Adipocyte (in vitro differentiated cells): ENCODE measurements around the gene PAQR8.

ENCODE experiments used
- DNase-seq: peaks from one replicate; pipeline ENCODE4 v3.0.0-alpha.2; 2015; ENCODE audit warnings: low read depth
- H3K27me3 ChIP-seq: replicated peaks from 2 replicates; pipeline ENCODE4 v1.7.0; 2013; ENCODE audit warnings: mild to moderate bottlenecking, low read length, moderate library complexity; ENCODE audit not compliant: control insufficient read depth, insufficient read depth
- H3K36me3 ChIP-seq: 2 replicates; pipeline ENCODE4 v1.7.0; 2013; ENCODE audit warnings: low read length, mild to moderate bottlenecking, moderate library complexity; ENCODE audit not compliant: control insufficient read depth, insufficient read depth, severe bottlenecking
- H3K4me1 ChIP-seq: 2 replicates; pipeline ENCODE4 v1.7.0; 2013; ENCODE audit warnings: mild to moderate bottlenecking, low read length, moderate library complexity; ENCODE audit not compliant: control insufficient read depth, insufficient read depth
- H3K4me3 ChIP-seq: 2 replicates; pipeline ENCODE4 v1.7.0; 2013; ENCODE audit warnings: mild to moderate bottlenecking, low read length, moderate library complexity
- H3K9ac ChIP-seq: 2 replicates; pipeline ENCODE4 v1.7.0; 2013; ENCODE audit warnings: mild to moderate bottlenecking, low read length, moderate library complexity
- H3K9me3 ChIP-seq: 2 replicates; pipeline ENCODE4 v1.7.0; 2013; ENCODE audit warnings: mild to moderate bottlenecking, low read length, moderate library complexity; ENCODE audit not compliant: control insufficient read depth

Gene PAQR8

DNA sequence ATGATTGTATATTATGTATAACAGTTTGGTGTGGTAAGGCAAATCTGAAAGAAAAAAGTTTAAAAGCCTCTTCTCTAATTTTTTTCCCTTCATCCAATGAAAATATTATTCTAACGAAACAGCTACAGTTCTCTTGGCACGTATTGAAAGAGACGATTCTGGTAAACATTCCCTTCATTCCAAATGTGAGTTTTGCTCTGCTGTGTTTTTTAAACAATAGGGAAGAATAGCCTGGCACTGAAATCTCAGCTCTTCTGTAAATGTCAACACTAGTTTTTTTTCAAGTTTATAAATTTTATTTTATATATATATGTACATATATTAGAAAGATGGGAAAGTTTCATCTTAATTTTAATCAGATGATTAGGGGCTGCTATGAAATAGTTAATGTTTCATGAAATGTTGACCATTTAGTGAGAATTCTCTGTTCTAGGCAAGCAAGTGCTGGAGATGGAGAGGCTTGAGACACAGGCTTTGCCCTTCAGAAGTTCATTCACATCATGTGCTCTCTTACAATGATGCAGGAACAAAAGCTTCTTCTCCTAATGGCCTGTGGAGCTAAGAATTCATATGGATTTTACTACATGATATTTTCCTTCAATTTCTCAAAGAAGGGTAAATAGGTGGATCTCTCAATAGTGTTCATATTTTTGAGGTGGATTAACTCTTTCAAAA is 4.1 kb downstream of the PAQR8 start:
- no peak overlapping the region for H3K4me3 ChIP-seq
- H3K9me3 ChIP-seq, result no peaks in the 10 kb centered on the region
- H3K4me1 ChIP-seq, result peaks cover 5% of the 10 kb centered on the region
- H3K27me3 ChIP-seq, result no peaks in the 10 kb centered on the region
- no peaks in the 10 kb centered on the region for H3K36me3 ChIP-seq
- DNase-seq, result peak; percentile 32
- no peak overlapping the region for H3K9ac ChIP-seq

DNA sequence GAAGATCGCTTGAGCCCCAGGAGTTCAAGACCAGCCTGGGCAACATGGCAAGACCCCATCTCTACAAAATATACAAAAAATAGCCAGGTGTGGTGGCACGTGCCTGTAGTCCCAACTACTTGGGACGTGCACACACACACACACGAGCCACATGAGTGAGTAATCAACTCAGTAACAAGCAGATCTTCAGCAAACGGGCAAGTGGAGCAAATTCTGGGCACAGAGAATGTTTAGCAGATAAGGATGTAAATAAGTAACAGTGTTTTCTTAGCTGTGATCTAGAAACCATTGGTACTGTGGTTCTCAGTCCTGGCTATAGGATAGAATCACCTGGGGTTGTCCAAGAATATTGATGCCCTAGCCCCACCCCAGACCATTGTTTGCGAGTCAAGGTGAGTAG is 6.1 kb downstream of the PAQR8 start:
- H3K4me3 ChIP-seq, result no peak overlapping the region
- H3K27me3 ChIP-seq, result no peaks in the 10 kb centered on the region
- no peaks in the 10 kb centered on the region for H3K4me1 ChIP-seq
- DNase-seq, result no peak
- no peaks in the 10 kb centered on the region for H3K36me3 ChIP-seq
- H3K9ac ChIP-seq, result no peak overlapping the region
- H3K9me3 ChIP-seq, result no peaks in the 10 kb centered on the region

DNA sequence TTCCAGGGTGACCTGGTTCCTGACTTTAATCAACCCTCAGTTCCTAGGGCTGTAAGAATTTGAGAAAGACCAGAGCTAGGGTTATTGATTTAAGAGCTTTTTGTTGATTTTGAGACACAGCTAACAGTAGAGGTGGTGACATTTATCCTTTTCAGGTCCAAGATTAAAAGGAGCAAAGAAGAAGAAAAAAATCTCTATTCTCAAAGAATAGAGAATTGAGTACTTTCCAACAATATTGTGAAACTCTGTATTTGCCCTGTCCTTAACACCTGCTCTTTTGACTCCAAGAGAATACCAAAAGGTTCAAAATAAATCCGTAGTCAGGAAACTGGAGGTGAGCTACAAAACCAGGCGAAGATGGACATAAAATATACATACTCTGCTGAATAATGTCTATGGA is 7.3 kb downstream of the PAQR8 start:
- H3K9me3 ChIP-seq, result no peaks in the 10 kb centered on the region
- H3K9ac ChIP-seq, result no peak overlapping the region
- H3K36me3 ChIP-seq, result no peaks in the 10 kb centered on the region
- no peak overlapping the region for H3K4me3 ChIP-seq
- no peaks in the 10 kb centered on the region for H3K27me3 ChIP-seq
- no peak for DNase-seq
- H3K4me1 ChIP-seq, result no peaks in the 10 kb centered on the region

DNA sequence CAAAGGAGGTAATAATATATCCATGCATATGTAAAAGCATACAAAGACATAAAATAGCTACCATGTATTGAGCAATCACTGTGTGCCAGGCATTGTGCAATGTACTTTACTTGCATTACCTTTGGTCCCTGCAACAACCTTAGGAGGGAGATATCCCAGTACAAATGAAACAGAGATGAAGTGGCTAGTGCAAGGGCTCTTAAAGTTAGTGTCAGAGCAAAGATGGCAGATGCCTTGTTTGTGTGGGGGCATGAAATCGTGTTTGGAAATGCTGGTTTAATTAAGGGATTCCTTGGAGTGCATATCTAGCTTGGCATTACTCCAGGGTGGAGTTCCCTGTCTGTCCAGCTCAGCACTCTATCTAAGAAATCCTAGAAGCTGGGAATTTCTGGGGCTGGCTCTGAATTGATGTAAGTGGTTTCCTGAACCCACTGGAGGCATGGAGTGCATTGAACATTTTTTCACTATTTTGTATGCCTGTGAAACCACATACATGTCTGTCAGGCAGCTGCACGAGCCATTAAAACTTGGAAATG is 9.8 kb downstream of the PAQR8 start:
- no peaks in the 10 kb centered on the region for H3K4me1 ChIP-seq
- no peak for DNase-seq
- H3K27me3 ChIP-seq, result no peaks in the 10 kb centered on the region
- no peaks in the 10 kb centered on the region for H3K36me3 ChIP-seq
- no peaks in the 10 kb centered on the region for H3K9me3 ChIP-seq
- H3K9ac ChIP-seq, result no peak overlapping the region
- H3K4me3 ChIP-seq, result no peak overlapping the region

DNA sequence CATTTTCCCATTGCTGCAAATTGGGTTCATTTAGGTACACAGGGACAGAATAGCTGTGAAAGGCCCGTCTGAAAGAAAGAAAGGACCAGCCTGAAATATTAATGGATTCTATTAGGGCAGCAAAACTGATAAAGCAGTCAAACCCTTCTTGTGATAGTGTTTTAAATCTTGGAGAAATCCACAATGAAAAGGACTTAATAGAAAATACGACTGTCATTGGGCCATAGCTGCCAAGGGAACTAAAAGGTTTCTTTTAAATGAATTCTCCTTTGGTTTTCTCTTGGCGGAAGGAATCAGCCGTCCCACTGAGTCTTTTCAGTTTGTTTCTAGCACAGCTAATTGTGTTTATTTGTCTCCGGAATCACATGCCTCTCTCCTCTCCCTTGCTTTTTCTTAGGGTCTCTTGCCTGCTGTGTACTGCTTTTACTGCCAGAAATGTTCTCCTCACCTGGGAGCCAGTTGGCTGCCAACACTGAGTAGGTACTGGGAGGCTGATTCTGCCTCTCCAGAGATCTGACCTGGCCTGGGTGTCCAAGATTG is 11.3 kb downstream of the PAQR8 start:
- H3K9me3 ChIP-seq, result no peaks in the 10 kb centered on the region
- no peak overlapping the region for H3K4me3 ChIP-seq
- no peaks in the 10 kb centered on the region for H3K27me3 ChIP-seq
- no peak for DNase-seq
- H3K4me1 ChIP-seq, result no peaks in the 10 kb centered on the region
- H3K36me3 ChIP-seq, result no peaks in the 10 kb centered on the region
- H3K9ac ChIP-seq, result no peak overlapping the region

DNA sequence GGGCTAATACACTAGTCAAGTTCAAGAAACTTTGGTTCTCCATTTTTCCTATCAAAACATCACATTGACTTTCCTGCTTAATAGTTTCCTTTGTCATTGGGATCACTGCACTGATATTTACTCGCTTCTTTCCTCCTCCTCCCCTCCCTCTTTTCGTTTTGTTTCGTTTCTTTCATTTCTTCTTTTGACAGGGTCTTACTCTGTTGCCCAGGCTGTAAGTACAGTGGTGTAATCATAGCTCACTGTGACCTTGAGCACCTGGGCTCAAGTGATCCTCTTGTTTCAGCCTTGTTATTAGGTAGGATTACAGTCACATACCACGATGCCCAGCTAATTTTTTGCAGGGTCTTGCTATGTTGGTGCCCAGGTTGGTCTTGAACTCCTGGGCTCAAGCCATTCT is 12.3 kb downstream of the PAQR8 start:
- no peak overlapping the region for H3K9ac ChIP-seq
- DNase-seq, result no peak
- no peaks in the 10 kb centered on the region for H3K27me3 ChIP-seq
- H3K4me3 ChIP-seq, result no peak overlapping the region
- H3K36me3 ChIP-seq, result no peaks in the 10 kb centered on the region
- H3K9me3 ChIP-seq, result no peaks in the 10 kb centered on the region
- no peaks in the 10 kb centered on the region for H3K4me1 ChIP-seq

DNA sequence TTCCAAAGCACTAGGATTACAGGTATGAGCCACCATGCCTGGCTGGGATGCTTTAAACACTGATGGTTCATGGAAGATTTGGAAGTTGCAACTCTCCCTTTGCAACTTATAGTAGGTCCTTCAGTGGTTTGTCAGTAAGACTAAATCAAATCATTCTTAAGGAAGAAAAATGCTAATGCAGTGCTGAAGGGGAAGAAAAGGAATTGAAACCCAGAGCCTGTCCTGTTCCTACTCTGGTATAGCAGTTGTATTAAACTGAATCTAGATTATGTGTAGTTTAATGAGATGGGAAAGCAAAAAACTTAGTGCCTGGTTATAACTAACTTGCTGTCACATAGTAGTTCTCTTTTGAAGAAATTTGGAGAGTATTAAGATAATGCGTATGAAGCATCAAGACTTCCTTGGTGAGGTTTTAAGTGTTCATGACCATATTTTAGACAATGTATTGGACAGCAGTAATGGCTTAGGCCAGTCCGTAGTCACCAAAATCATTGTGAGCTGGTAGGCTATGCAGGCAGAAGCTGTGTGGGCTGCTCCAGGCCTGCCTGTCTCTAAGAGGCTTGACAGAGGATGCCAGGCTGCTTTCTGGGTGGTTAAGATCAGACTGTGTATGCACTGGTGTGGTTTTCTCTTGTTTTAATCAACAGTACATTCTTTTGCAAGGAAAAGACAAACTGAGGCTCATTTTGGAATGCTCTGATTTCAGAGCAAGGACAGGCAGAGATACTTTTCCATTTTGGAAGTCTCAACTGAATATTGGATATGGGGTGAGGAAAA is 14.0 kb downstream of the PAQR8 start:
- DNase-seq, result no peak
- no peaks in the 10 kb centered on the region for H3K4me1 ChIP-seq
- H3K36me3 ChIP-seq, result no peaks in the 10 kb centered on the region
- H3K9me3 ChIP-seq, result no peaks in the 10 kb centered on the region
- H3K27me3 ChIP-seq, result no peaks in the 10 kb centered on the region
- no peak overlapping the region for H3K4me3 ChIP-seq
- H3K9ac ChIP-seq, result no peak overlapping the region

DNA sequence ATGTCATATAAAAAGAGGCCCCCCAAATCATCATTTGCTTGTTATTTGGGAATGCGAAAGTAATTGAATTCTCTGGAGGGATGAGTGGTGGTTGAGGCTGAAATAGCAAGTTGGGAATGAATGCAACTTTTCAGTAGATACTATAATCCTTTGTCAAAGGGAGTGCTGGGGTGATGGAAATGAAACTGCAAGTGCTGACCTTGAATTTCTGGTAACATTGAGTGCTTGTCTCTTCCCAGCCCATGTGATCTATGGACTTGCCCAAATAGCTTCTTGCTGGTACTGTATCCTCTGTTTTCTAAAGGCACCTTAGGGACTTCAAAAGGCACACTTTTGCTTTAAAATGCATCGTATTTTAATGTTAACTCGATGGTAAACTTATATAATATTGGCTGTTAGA is 14.8 kb downstream of the PAQR8 start:
- H3K4me3 ChIP-seq, result no peak overlapping the region
- H3K9ac ChIP-seq, result no peak overlapping the region
- no peaks in the 10 kb centered on the region for H3K9me3 ChIP-seq
- H3K36me3 ChIP-seq, result no peaks in the 10 kb centered on the region
- no peaks in the 10 kb centered on the region for H3K27me3 ChIP-seq
- no peaks in the 10 kb centered on the region for H3K4me1 ChIP-seq
- DNase-seq, result no peak

DNA sequence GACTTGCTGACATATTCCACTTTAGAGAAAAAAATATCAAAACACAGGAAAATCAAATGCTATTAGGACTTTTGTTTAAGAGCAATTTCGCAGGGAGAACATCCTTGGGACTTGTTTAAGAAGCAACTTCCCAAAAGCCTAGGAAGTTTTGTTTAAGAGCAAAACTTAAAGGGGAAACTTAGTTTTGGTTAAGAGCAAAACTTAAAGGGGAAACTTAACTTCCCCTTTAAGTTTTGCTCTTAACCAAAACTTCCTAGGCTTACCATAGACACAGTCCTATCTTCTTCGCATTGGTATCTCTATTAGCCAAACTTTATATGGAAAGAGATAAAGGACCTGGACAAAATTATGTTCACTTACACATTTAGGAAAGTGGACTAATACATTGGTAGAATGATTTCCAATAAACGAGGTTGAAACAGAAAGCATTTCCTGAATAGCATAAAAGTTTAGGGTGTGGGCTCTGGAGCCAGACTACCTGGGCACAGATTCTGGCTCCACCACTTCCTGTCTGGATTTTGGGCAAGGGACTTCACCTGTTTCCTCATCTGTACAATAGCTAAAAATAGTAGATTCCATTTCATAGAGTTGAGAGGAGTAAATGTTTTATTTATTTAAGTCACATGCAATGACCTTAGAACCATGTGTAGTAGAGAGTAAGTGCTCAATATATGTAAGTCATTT is 15.7 kb downstream of the PAQR8 start:
- Histone ChIP-seq H3K9ac (no peak overlapping the region), H3K27me3 (no peaks in the 10 kb centered on the region), H3K4me1 (no peaks in the 10 kb centered on the region), H3K36me3 (no peaks in the 10 kb centered on the region), H3K4me3 (no peak overlapping the region), H3K9me3 (no peaks in the 10 kb centered on the region)
- no peak for DNase-seq

DNA sequence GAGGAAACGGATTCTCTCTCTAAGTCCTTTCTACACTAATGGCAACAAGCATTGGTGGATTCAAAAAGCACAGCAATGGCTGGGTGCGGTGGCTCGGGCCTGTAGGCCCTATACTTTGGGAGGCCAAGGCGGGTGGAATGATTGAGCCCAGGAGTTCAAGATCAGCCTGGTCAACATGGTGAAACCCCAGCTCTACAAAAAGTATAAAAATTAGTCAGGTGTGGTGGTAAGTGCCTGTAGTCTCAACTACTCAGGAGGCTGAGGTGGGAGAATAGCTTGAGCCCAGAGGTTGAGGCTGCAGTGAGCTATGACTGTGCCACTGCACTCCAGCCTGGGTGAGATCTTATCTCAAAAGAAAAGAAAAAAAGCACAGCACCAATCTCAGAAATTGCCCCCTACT is 19.3 kb downstream of the PAQR8 start:
- H3K9ac ChIP-seq, result no peak overlapping the region
- DNase-seq, result no peak
- H3K4me3 ChIP-seq, result no peak overlapping the region
- H3K36me3 ChIP-seq, result no peaks in the 10 kb centered on the region
- H3K4me1 ChIP-seq, result no peaks in the 10 kb centered on the region
- H3K27me3 ChIP-seq, result no peaks in the 10 kb centered on the region
- no peaks in the 10 kb centered on the region for H3K9me3 ChIP-seq

DNA sequence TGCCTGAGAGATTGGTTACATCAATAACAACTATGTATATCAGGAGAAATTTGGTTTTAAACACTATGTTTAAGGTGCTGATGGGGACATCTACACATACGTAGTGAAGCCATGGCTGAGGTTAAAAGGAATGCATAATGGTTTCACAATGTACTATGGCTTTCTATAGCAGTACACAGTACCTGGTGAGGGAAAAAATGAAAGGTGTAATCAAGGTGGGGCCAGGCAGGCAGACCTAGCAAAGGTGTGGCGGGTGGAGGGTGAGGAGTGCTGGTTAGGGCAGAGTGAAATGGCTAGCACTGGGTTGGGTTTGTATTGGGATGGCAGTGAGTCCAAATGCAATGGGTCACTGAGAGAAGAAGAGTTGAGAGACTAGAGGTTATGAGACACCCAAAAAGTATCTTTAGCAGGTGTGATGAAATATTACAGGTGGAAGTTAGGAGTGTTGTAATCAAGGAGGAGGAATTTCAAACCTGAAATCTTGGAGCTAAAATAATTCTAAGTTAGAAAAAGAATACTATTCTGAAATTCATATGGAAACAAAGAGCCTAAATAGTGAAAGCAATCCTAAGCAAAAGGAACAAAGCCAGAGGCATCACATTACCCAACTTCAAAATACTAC is 22.3 kb downstream of the PAQR8 start:
- Histone ChIP-seq H3K27me3 (no peaks in the 10 kb centered on the region), H3K9ac (no peak overlapping the region), H3K4me1 (no peaks in the 10 kb centered on the region), H3K9me3 (no peaks in the 10 kb centered on the region), H3K4me3 (no peak overlapping the region), H3K36me3 (no peaks in the 10 kb centered on the region)
- no peak for DNase-seq
